HG02840 (cell line): ENCODE measurements around the gene SERPINA6.
"Not testable (repeated sequence)": the region's sequence is repeated elsewhere in the genome, so short reads cannot be mapped to it uniquely, and the experiment has no call there.

Experiments used
- ATAC-seq: cut with Tn5 transposase; IDR thresholded peaks from one replicate; pipeline ENCODE4 v1.9.1; 2021; ENCODE audit warnings: mild to moderate bottlenecking, moderate library complexity, moderate number of reproducible peaks; ENCODE audit not compliant: unreplicated experiment, low FRiP score

SERPINA6 gene

DNA sequence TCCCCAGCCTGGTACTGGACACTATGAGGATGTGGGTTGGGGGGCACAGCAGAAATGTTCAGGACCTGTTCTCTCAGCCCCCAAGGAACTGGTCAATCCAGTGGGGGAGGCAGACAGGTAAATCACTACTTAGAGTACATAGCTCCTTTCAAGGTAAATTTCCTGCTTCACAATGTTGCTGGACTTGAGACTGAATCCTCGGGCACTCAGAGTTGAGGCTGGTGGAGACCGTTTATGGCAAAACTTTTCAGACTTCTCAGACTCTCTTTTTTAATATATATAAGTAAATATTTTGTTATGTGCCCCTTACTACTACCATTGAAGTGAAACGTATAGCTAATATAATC is 29.6 kb downstream of the SERPINA6 start:
- no peak for ATAC-seq

DNA sequence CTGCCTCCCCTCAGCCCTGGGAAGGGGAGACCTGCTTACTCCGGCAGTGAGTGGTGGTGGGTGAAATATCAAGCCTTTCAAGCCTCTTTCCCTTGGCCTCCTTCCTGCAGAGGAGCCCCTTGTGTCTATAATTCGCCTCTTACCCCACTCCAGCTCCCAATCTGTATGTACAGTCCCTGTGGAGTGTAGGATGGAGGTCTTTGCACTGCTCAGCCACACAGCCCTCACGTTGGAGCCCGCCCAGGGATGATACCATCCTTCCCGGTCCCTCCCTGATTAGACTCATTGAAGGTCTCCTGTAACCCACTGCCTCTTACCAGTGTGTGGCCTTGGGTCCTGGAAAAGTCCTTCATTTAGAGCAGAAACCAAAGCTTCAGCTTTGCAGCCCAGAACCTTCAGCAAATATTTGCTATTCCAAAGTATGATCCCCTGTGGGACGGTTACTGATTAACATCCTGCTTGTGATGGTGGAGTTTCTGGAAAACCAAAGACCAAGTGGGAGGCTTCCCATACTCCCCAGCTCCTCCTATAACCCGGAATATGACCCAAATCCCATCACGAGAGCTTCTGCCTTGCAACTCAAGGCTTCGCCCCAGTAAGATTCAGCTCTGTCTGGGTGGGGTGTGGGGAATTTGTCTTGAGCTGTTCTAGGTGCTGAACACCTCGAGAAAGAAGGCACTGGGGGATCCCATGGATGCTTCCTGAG is 30.1 kb downstream of the SERPINA6 start, which contains the start of gene SERPINA10:
TSS of gene SERPINA10 (minus strand) at position 397 of the 706 bp plus-strand sequence. CDS start 2,675 bp downstream, outside the sequence.
- ATAC-seq = no peak

DNA sequence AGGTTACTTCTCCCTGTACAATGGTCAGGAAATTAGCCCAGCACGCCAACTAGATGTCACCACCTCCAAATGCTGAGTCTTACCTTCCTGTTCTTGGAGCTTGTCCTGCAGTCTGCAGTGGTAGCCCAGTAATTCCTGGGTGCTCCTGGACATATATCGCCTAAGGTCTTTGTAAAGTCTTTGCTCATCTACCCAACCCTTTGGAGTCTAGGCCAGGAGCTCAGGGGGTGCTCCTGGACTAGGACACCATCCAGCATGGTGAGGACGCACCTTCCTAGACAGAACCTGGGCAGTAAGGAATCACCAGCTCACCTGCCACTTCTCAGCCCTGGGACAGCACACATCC is 30.6 kb downstream of the SERPINA6 start:
- no peak for ATAC-seq

DNA sequence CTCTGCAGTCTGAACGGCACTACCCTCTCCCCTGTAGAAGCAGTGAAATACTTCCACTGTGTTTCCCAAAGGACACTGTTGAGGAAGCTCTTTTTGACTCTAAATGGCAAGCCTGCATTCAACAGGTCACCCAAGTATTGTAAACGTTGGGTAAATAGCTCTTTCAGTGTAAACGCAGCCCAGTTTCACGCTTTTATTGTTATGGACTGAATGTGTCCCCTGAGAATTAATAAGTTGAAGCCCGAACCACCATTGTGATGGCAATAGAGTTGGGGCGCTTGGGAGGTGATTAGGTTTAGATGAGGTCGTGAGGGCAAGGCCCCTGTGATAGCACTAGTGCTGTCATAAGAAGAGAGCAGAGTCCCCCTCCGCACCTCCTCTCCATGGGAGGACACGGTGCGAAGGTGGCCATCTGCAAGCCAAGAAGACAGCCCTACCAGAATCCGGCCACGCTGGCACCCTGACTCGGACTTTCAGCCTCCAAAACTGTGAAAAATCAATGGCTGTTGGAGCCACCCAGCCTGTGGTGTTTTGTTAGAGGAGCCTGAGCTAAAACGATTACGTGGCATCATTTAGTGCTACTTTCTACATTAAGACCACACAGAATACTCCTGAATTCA is 31.1 kb downstream of the SERPINA6 start:
- no peak for ATAC-seq

DNA sequence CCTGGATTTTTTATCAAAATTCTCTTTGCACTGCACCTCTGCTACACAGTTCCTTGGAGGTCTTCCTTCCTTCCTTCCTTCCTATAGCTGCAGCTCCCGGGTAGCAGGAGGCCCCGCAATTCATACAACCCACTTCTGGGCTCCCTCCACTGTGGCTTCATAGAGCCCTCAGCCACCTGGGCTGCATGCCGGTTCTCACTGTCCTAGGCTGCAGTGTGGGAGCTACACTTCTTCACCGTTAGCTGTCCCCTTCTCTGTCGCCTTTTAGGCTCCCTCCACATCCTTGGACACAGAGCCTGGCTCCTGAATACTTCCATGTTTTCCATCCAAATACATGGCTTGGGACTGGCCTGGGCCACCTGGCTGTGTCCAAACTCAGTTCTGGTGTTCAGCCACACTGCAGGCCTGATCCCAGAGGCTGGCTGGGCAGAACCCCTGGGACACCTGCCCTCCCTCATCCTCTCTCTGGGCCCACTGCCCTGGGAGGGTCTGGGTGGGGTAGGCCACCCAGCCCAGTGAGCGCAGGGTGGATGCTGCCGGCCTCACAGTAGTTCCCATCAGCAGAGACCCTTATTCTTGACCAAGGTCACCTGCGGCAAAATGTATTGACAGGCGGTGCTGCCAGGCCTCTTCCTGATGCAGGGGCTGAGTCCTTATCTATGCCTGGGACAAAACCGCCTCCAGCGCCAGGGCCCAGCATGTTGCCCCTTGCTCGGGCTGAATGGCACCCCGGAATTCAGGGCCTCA is 31.8 kb downstream of the SERPINA6 start:
- ATAC-seq = no peak

DNA sequence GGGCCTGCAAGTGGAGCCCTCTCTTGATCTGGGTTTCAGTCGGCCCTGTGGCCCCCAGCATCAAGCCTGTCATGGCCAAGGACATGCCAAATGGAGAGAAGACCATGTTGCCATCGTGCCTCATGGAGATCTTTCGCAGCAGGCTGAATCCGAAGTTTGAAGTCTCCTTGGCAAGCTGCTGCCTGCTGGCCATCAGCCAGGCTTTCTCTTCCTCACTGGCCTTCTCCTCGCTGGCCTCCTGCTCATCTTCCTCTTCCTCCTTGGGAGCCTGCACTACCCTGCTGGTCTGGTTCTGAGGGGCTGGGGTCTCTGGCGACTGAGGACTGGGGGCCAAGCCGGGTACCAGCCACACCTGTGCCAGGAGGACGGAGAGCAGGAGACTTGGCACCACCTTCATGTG is 32.9 kb downstream of the SERPINA6 start:
- ATAC-seq = no peak

DNA sequence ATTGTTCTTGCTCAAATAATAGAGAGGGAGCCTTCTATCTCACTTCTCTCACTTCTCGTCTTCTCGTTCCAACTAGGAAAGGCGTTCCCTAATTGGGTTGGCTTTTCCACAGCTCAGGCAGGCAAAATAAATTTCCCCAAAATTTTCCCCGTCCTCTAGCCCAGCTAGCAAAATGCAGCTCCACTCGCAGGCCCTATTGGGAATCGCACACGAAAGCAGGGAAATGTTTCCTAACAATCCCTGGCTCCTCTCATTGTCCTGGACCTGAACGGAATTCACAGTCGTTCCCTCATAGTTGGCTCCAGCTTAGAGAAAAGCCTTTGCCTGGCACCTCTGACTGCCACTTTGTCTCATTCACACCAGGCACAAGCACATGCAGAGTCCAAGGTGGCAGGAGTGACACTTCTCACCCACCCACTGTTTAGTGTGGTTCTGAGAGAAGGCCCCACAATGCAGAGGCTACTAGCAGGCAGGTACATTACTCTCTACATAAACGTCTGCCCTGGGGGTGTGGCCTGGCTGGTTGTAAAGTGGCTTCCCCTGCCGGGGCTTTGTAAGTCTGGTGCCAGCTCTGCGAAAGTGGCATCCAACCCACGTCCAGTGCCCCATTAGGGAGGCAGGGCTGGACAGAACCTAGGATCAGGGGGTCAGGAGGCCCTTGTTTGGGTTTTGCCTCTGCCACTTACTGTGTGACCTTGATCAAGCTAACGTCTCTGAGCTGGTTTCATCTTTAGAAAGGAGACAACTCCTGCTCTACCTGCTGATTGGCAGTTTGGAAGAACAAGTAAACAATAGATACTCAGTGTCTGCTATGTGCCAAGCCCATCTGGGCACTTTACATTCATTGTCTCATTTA is 34.3 kb downstream of the SERPINA6 start:
- ATAC-seq = no peak

DNA sequence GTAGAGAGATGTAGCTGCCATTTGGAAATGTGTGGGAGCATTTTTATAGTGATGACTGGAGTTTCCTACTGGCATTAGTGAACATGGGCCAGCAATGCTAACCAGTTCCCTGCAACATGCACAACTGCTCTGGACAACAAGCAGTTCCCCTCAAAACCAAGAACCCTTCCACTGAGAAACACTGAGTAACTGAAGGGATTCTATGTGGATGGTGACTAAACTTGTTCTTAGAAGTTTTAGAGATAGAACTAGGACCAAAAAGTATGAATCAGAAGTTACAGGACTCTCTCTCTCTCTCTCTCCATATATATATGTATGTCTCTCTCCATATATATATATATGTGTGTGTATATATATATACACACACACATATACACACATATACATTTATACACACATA is 38.0 kb downstream of the SERPINA6 start:
- ATAC-seq = no peak

DNA sequence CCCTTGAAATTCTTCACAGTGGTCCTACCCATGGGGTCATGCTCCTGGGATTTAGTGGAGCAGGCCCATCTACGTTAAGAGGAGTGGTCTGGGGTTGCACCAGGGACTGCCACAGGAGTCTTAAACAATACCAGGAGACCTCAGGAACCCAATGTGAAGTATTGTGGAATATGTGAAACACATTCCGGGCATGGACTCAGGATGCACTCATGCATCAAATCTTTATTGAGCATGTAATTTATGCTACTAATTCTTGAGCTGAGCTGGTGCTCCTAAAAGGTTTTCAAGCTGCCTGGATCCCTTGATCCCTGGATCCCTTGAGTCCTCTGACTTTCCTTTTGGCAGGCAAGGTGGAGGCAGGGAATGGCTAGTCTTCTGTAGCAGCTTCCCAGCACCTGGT is 38.9 kb downstream of the SERPINA6 start:
- ATAC-seq = no peak

DNA sequence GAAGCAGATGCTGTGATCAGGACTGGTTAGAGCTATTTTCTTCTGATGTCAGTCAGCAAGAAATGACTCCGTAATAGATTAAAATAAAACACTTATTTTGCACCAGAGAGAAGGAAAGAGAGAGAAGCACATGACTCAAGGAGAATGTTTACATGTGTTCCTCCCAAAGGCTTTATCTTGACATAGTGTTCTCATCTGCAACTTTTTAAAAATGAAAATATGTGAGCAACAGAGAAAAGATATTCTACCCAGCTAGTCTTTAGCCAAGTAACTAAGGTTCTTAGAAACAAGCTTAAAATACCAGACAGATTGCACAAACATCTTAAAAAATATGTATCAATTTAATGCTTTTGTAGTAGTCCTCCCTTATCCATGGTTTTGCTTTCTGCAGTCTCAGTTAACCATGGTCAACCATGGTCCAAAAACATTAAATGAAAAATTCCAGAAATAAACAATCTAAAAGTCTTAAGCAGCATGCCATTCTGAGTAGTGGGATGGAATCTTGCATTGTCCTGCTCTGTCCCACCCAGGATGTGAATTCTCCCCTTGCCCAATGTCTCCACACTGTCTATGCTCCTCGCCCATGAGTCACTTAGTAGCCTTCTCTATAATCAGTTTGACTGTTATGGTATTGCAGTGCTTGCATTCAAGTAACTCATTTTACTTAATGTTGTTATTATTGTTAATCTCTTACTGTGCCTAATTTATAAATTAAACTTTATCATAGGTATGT is 40.0 kb downstream of the SERPINA6 start:
- ATAC-seq = no peak

DNA sequence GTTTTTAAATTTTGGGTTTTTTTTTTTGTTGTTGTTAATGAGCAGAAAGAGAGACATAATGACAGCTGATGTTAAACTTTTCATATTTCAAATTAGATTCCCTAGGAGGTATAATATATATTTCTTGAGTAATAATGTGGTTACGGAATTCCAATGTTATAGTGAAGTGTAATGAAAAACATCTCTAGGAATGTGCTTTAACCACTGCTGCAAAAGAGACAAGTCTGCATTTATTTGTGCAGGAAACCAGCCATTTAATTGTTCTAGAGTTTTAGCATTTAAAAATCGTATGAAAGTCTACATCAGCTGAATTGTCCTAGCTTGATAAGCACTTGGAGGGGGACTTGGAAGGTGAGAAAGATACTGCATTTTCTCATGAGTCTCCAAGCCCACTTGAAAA is 44.4 kb downstream of the SERPINA6 start:
- ATAC-seq = no peak

DNA sequence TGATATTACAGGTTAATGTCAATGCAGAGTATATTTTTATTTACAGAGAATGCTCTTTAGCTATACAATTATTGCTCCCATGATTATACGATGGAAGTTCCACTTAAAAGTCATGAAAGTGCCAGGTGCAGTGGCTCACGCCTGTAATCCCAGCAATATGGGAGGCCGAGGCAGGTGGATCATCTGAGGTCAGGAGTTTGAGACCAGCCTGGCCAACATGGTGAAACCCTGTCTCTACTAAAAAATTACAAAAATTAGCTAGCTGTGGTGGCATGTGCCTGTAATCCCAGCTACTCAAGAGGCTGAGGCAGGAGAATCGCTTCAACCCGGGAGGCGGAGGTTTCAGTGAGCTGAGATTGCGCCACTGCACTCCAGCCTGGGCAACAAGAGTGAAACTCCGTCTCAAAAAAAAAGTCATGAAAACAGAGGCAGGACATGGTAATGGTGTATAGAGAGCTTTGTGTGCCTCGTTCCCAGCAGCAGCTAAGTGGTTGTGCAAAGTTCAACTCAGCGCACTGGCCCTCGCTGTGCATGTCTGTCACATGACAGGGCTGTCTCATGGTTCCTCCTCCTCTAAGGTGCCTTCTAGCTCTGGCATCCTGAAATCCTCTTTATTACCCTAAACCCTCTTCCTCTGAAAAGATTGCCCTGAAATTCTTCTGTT is 46.1 kb downstream of the SERPINA6 start:
- not testable (repeated sequence) for ATAC-seq

DNA sequence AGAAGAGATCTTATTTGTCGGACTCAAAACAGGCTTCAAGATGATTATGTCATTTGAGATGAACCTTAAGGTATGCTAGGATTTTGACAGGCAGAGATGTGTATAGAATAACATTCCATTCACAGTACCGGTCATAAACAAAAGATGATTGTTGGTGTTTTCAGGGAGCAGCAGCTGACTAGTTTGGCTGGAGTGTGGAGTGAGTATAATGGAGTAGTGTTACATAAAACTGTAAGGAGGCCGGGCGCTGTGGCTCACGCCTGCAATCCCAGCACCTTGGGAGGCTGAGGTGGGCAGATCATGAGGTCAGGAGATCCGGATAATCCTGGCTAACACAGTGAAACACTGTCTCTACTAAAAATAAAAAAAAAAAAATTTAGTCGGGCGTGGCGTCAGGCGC is 54.0 kb downstream of the SERPINA6 start:
- ATAC-seq = no peak

DNA sequence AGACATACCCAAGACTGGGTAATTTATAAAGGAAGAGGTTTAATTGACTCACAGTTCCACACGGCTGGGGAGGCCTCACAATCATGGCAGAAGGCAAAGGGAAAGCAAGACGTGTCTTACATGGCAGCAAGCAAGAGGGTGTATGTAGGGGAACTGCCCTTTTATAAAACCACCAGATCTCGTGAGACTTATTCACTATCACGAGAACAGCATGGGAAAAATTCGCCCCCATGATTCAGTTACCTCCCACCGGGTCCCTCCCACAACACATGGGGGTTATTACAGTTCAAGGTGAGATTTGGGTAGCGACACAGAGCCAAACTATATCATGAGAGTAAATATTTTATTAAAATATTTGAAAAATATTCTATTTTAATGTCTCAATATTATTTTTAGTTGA is 54.6 kb downstream of the SERPINA6 start:
- not testable (repeated sequence) for ATAC-seq

DNA sequence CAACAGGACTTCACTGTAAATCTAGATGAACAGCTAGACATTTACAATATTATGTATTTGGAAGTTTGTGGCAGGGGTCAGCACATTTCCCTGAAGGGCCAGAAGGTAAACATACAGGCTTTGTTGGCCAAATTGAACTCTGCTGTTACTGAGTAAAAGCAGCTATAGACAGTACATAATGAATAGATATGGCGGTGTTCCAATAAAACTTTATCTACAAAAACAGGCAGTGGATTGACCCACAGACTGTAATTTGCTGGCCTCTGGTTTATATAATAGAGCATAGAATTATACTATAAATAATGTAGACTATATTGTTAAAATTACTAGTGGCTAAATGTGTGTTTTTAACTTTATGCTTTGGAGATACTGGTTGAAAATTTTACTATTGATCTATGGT is 55.8 kb downstream of the SERPINA6 start:
- no peak for ATAC-seq

DNA sequence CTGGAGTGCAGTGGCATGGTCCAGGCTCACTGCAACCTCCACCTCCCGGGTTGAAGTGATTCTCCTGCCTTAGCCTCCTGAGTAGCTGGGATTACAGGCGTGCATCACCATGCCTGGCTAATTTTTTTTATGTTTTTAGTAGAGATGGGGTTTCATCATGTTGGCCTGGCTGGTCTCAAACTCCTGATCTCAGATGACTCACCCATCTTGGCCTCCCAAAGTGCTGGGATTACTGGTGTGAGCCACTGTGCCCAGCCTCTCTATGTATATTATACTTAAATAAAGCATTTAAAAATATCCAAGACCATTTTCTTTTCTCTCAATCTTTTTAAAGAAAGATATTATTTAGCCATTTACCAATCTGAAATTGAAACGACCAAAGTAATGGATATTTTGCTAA is 58.9 kb downstream of the SERPINA6 start:
- ATAC-seq = not testable (repeated sequence)
